Measurements from ENCODE around the gene EPB41L4A.
"Not testable (repeated sequence)": the region's sequence is repeated elsewhere in the genome, so short reads cannot be mapped to it uniquely, and the experiment has no call there.

The EPB41L4A gene

DNA sequence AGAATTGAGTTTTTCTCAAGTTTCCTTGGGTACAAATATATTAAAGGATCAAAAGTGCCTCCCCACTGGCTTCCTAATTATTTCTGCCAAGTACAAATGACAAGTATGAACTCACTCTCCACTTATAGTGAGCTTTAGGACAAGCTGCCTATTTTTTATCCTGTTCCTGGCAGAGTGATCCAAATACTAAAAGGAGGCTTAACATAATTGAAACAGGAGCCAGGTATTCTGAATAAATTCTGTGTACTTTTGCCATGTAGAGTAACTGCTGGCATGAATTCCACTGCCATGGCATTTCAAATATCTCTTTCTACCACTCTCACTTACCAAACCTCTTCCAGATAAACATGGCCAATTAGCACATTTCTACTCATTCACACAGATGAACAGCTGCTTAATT is 171.1 kb downstream of the EPB41L4A start:
- no peak for DNase-seq

DNA sequence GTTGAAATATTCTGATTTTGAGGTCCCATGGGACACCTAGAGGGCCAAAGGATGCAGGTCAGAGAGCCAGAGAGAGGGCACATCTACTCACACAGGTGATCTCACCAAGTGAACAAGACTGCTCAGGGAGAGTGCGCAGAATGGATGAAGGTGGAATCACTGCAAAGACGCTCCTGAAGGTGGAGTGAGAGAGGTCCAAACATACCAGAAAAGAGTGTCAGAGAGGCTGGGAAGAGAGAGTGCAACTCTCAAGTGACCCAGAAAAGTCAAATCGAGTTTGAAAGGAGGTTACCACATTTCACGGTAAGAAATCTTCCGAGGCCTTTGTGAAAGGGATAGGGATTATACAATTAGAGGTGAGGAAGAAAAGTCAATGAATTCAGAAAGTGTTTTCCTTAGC is 173.4 kb downstream of the EPB41L4A start:
- DNase-seq: no peak

DNA sequence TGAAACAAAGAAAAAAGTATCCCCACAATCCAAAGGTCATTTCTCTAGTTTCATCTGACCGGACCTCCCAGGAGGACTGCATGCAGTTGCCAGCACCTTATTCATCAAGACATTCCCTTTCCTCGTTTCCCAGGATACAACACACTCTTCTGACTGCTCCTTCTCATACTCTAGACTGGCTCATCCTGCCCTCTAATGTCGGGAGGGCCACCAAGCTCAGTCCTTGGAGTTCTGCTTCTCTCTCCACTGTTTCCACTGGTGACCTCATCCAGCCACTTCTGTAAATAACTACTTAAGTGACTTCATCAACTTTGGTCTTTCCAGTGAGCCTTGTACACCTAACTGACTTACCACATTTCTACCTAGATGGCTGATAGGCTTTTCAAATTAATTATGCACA is 179.1 kb downstream of the EPB41L4A start:
- DNase-seq: no peak

DNA sequence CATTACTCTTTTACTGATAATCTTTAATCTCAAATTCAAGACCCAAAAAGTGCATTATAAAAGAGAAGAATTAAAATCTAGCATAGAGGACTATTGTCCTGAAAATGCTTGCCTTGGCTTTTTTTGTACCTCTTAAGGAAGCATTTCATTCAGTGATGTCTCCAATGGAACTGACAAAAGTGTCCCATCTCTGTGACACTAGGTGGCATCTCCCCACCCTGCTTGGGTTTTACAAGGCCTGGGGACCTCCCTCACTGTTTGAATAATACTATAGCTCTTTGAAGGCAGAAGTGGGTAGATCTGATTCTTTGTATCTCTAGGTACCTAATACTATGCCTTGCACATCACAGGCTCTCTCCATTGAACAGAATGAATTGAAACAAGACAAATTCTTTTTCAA is 180.6 kb downstream of the EPB41L4A start:
- no peak for DNase-seq

DNA sequence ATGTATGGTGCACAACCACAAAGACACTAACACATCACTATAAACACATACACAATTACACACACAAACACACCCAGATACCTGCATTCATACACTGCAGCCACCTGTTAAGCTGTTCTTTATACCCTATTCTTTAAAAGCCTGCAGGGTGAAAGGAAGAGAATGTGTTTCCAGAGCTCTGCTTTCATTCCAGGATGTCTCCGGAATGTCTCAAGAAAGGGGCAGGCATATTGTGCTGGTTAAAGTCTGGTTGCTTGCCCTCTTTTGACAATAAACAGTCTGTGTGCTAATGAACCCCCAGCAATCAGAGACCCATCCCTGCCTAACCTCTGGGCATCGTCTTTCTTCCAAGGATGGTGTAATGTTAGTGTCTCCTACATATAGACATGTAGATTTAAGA is 181.6 kb downstream of the EPB41L4A start:
- no peak for DNase-seq

GRCh38 chr5:112234000-112234399 is 185.1 kb downstream of the EPB41L4A start:
- no peak for DNase-seq

GRCh38 chr5:112232667-112233066 is 186.4 kb downstream of the EPB41L4A start:
- no peak for DNase-seq

DNA sequence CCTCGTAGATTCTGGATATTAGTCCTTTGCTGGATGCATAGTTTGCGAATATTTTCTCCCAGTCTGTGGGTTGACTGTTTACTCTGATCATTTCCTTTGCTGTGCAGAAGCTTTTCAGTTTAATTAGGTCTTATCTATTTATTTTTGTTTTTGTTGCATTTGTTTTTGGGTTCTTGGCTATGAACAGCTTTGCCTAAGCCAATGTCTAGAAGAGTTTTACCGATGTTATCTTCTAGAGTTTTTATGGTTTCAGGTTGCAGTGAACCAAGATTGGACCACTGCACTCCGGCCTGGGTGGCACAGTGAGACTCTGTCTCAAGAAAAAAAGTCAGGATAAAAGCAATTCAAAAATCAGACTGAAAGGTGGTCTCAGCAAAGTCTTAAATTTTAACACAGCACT is 188.5 kb downstream of the EPB41L4A start:
- no peak for DNase-seq

- no peak for DNase-seq
These were observed 190.4 kb downstream of the EPB41L4A start for GRCh38 chr5:112228667-112229066.

GRCh38 chr5:112227911-112228631 is 191.0 kb downstream of the EPB41L4A start:
- DNase-seq: no peak

DNA sequence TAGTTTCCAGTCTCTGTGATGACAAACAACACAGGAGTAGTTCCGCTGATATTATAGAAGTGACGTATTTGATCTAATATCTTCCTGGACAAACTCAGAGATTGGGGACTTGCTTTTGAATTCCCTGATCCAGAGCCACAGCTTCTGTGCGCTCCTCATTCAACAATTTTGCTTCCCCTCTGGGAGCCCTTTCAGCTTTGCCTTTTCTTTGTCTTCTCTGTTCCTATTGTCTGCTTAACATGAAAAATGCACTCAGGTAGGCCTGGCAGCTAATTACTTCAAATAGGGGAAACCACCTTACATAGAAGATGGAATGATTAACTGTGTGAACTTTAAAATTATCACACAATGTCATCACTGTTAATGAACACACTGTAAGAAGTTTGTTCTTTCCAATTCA is 192.9 kb downstream of the EPB41L4A start:
- DNase-seq: no peak

GRCh38 chr5:112222997-112223396 is 196.1 kb downstream of the EPB41L4A start:
- DNase-seq: not testable (repeated sequence)

DNA sequence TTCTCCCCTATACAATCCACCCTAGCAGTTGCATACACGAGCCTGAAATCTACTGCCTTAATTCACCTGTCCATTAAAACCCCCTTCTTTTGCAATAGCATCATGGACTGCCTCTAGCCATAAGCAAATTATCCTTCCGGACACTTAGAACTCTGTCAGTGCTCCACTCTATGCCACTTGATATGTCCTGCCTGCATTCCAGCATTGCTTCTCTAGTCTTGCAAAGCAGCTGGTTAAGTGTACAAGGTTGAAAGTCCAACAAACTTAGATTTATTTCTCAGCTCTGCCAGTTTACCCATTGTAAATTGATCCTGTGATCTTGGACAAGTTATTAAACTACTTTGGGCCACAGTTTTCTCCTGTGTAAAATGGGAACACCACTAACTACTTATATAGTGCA is 197.9 kb downstream of the EPB41L4A start:
- no peak for DNase-seq

DNA sequence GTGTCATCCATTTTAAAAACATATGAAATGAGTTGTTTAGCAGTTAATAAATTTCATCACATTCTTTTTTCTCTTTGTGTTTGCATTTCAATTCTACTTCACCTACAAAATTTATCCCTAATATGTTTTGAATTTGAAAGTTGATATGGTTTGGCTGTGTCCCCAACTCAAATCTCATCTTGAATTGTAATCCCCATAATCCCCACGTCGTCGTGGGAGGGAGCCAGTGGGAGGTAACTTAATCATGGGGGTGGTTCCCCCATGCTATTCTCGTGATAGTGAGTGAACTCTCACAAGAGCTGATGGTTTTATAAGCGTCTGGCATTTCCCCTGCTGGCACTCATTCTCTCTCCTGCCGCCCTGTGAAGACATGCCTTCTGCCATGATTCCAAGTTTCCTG is 200.1 kb downstream of the EPB41L4A start:
- DNase-seq: no peak

DNA sequence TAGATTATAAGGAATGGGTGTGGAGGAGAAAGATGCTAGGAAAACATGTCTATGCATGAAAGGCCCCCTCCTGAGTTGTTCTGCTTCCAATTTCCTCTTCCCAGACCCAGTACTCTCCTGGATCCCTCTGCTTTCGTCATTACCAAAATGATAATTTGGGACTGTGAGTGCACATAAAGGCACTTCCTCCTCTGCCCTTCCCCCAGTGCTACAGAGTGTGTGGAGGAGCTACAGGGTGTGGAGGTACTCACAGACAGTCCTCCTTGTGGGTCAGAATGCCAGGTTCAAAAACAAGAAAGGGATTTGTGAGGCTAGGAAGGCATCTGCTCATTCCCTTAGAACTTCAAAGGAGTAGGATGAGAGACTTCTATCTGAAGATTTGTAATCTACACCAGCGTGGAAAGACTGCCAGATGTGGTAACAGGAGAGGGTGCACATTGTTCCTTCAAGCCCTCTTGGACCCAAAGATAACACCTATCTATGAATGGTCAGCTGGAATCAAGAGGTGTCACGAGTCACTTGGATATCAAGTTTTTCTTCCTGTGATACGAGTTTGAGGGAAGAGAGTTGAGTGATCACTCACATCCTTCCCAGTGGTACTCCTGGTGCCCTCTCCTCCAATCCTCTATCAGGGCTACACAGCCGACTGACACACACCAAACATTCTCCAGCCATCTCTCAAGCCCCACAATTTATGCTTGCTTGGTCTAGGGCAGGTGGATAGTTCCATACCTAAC is 201.1 kb downstream of the EPB41L4A start:
- DNase-seq: no peak

- no peak for DNase-seq
These were observed 202.9 kb downstream of the EPB41L4A start for GRCh38 chr5:112216140-112216539.

DNA sequence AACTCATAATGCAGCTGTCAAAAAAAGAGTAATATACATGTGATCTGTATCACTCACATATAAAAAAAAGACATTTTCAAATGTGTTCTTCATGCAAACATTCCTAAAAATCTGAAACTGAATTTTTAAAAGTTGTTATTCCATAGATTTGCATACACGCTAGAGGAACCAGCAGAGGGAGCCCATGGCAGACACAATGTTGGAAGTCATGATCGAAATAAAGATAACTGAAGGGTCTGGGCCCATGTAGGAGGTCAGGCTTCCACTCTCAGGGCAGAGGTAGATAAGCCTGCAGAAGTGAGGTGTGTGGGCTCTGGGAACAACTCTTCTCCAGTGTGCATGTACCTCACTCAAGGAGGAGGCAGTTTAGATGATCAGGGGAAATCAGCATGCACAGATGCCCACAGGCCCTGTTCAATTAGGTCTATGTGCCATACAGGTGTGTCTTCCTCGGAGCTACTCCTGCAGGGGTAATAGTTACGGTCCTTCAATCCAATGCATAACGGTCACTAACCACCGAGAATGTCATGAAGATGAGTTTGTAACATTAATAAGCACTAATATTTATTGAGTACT is 208.6 kb downstream of the EPB41L4A start:
- DNase-seq: no peak

DNA sequence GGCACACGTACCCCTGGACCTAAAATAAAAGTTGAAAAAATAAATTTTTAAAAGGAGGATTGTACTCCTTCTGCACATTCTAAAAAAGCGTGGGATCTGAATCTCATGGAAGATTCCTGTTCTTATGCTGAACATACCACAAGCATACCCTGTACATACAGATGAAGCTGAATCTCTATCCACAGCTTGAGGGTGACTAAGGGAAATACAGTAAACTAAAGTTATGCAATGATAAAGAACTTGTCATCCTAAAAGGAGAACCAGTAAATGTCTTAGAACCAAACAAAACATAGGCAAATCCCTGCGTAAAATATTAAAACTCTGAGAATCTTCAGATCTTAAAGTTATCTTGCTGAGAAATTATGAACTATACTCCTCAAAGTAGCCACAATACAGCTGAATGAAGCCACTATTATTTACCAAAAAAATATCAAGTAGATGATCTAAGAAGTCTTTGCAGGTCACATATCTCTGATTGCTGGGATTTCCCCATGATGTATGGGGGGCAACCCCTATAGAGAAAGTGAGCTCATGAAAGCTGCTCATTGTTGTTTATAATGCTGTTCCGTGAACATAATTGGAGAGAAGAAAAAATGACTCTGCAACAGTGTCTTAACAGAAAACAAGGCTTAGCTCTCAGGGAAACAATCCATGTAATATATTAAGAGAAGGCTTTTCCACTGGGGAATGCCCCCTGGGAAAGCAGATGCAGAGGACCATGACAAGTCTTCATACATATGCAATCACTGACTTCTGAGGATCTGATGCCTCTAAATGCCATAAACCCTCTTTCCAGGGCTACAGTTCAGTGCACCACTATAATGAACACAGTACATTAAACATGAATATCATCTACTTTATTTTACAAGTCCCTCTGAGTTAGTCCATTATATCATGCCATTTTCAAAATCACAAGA is 210.1 kb downstream of the EPB41L4A start:
- no peak for DNase-seq

GRCh38 chr5:112208195-112208594 is 210.9 kb downstream of the EPB41L4A start:
- DNase-seq: not testable (repeated sequence)

DNA sequence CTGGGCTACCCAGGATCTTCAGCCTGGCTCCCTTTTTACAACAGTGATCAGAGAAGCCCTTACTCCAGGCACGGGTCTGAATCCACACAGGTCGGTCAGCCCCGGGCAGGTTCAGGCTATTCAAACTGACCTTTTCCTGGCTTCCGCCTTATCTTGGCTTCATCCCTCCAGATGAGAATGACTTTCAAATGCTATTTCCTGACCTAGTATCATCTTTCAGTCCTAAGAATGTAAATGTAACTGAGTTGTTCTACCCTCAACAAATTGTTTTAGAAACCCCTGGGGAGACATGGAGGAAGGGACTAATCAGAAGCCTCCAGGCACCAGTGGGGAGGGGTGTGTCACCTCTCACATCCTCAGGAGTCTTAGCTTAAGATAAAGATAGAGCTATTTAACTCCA is 213.2 kb downstream of the EPB41L4A start:
- DNase-seq: no peak

DNA sequence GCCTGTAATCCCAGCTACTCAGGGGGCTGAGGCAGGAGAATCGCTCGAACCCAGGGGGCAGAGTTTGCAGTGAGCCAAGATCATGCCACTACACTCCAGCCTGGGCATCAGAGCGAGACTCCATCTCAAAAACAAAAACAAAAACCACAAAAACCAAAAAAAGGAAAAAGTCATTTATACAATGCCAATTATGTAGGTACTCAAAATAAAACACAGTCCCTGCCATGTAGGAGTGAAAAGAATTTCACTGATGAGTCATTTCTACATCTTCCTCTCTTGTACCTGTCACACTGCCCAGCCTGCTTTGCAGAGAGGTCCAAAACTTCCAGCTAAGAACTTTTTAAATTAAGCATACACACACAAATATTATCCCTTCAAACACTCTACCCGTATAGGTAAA is 215.8 kb downstream of the EPB41L4A start:
- no peak for DNase-seq

DNA sequence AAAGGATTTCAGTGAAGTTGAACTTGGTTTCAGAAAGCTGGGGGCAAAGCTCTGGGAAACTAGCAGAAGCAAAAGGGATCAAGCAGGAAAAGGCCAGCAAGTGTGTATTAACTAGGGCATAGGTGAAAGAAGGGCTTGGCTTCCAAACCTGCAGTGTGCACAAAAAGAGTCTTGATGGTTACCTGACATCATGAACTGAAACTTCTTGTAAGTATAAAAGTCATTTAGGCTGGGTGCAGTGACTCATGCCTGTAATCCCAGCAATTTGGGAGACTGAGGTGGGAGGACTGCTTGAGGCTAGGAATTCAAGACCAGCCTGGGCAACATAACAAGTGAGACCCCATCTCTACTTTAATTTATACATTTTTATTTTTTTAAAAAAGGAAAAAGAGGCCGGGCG is 216.4 kb downstream of the EPB41L4A start:
- DNase-seq: no peak

DNA sequence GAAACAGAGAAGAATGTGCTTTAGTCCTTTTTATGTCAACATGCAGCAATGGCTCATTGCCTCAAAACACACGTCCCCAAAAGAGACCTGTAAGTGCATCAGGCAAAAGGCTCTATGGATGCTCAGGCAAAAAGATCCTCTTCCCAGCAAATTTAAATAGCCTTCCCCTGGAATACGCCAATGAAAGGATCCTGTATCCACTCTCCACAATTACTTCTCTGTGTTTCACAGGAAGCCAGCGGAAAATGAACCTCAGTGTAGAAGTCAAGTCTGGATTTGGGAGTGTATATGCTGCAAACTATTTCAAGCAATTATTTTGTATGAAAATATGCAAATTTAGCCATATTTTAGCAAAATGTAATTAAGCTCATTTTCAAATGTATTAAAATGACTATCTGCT is 217.9 kb downstream of the EPB41L4A start:
- no peak for DNase-seq
